ENCODE data around the gene FGF21. TPM values are rescaled to one million over a fixed set of nuclear protein-coding genes. Genes with fewer than 3 reads are reported as not detected.

Gene FGF21
- total RNA-seq, 1 donor from 2014 or later = not detected

DNA sequence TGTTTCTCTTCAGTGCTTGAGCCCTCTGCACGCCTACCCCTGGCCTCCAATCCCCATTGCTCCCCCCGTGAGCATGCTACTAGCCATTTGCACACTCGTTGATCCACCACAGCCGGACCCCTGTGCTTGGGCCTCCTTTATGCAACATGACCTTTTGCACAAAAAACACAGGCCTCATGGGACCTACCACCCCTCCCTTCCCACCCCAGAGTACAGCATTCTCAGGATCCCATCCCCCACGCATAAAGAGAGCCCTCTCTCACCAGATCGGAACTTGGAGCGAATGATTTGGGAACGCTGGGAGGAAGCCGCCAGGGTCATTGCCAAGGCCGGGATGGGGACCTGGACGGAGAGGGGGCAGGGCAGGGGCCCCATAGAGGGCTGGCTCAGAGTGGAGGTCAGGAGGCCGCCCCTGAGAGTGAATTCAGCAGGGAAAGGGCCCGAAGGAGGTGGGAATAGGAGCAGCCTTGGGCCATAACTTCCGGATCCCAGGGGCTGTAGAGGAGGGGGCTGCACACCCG is 36.6 kb upstream of the FGF21 start:
- Mint-ChIP-seq H3K27me3 (ENCODE audit: unreplicated experiment) (peaks cover 20% of the 10 kb centered on the region), H3K4me3 (ENCODE audit: unreplicated experiment) (peak overlapping the region; percentile 72), H3K9me3 (ENCODE audit: unreplicated experiment) (no peaks in the 10 kb centered on the region), H3K27ac (ENCODE audit: unreplicated experiment) (peak overlapping the region; percentile 76), H3K4me1 (ENCODE audit: unreplicated experiment) (peaks cover 23% of the 10 kb centered on the region), H3K36me3 (ENCODE audit: low read depth, unreplicated experiment) (peaks cover 20% of the 10 kb centered on the region)
- TF ChIP-seq, protein P1, sequence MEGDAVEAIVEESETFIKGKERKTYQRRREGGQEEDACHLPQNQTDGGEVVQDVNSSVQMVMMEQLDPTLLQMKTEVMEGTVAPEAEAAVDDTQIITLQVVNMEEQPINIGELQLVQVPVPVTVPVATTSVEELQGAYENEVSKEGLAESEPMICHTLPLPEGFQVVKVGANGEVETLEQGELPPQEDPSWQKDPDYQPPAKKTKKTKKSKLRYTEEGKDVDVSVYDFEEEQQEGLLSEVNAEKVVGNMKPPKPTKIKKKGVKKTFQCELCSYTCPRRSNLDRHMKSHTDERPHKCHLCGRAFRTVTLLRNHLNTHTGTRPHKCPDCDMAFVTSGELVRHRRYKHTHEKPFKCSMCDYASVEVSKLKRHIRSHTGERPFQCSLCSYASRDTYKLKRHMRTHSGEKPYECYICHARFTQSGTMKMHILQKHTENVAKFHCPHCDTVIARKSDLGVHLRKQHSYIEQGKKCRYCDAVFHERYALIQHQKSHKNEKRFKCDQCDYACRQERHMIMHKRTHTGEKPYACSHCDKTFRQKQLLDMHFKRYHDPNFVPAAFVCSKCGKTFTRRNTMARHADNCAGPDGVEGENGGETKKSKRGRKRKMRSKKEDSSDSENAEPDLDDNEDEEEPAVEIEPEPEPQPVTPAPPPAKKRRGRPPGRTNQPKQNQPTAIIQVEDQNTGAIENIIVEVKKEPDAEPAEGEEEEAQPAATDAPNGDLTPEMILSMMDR (IDR thresholded peaks at IDR 0.05; ENCODE audit: unreplicated experiment) = no peak
- no peak for DNase-seq (ENCODE audit: low spot score)

DNA sequence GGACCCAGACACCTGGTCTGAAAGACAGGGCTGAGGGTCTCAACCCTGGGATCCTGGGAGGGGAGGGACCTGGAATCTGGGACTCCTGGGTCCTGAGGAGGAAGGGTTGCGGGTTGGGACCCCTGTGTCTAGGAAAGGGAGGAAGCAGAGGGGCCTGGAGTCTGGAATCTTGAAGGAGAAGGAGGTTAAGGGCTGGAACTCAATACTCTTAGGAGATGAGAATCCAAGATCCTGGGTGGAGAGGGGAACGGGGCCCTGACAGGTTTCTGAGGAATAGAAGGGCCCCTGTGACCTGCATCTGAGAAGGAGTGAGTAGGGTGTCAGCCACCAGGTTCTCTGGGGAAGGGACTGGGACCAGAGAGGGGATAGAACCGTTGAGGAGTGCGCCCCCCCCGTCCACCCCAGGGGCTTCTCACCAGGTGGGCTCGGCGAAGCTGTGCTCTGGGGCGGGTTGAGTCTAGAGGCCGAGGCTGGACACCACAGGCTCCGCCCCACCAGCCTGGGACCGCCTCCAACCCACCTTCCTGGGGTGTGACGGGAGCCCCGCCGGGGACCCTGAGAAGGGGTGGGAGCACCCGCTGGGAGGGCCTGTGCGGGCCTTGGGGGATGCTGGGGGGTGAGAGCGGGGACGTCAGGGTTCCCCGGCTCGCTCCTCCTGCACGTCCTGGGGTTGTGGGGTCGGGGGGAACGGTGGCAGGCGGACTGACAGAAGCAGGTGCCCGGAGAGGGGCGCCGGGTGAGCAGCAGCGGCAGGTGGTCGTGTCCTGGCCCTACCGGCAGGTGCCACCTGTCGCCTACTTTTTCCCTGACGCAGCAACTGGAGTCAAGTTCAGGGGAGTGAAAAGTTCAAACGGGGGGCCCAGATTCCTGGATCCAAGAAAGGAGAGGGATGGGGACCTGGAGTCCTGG is 35.8 kb upstream of the FGF21 start, which contains the start of gene MAMSTR:
Gene MAMSTR (minus strand): TSS at position 463 of the 909 bp plus-strand sequence. CDS start 694 bp downstream, outside the sequence.
- no peak for DNase-seq (ENCODE audit: low spot score)

DNA sequence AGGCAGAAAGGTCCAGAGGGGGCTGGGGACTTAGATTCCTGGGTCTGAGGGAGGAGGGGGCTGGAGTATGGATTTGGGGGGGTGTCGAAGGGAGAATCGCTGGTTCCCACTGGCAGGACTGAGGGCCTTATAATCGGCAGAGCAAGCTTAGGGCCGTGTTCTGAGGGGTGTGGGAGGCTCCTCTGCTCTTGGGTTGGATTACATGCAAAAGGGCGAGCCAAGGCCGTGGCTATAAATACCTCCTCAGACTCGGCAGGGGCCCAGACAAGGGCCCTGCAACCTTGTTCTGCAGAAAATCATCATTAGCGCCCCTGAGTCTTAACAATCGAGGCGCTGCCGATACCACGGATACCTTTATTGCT is 35.1 kb upstream of the FGF21 start:
- TF ChIP-seq, protein P1 (IDR thresholded peaks at IDR 0.05; ENCODE audit: unreplicated experiment) = no peak
- peaks cover 28% of the 10 kb centered on the region for H3K27me3 Mint-ChIP-seq (ENCODE audit: unreplicated experiment)
- H3K4me3 Mint-ChIP-seq (ENCODE audit: unreplicated experiment) = no peak overlapping the region
- DNase-seq (ENCODE audit: low spot score) = no peak
- H3K9me3 Mint-ChIP-seq (ENCODE audit: unreplicated experiment) = no peaks in the 10 kb centered on the region
- H3K36me3 Mint-ChIP-seq (ENCODE audit: low read depth, unreplicated experiment) = peaks cover 29% of the 10 kb centered on the region
- peaks cover 32% of the 10 kb centered on the region for H3K4me1 Mint-ChIP-seq (ENCODE audit: unreplicated experiment)
- H3K27ac Mint-ChIP-seq (ENCODE audit: unreplicated experiment) = no peak overlapping the region

More for the DNA sequence above, 35.8 kb upstream of the FGF21 start, which contains the start of gene MAMSTR:
- Mint-ChIP-seq H3K27ac (ENCODE audit: unreplicated experiment) (peak within 1 kb of the TSS; percentile 76), H3K4me1 (ENCODE audit: unreplicated experiment) (peaks cover 29% of the 10 kb centered on the region), H3K9me3 (ENCODE audit: unreplicated experiment) (no peaks in the 10 kb centered on the region), H3K36me3 (ENCODE audit: low read depth, unreplicated experiment) (peaks cover 22% of the 10 kb centered on the region), H3K4me3 (ENCODE audit: unreplicated experiment) (peak within 1 kb of the TSS; percentile 72), H3K27me3 (ENCODE audit: unreplicated experiment) (peaks cover 23% of the 10 kb centered on the region)
- TF ChIP-seq, protein P1 (IDR thresholded peaks at IDR 0.05; ENCODE audit: unreplicated experiment) = no peak

DNA sequence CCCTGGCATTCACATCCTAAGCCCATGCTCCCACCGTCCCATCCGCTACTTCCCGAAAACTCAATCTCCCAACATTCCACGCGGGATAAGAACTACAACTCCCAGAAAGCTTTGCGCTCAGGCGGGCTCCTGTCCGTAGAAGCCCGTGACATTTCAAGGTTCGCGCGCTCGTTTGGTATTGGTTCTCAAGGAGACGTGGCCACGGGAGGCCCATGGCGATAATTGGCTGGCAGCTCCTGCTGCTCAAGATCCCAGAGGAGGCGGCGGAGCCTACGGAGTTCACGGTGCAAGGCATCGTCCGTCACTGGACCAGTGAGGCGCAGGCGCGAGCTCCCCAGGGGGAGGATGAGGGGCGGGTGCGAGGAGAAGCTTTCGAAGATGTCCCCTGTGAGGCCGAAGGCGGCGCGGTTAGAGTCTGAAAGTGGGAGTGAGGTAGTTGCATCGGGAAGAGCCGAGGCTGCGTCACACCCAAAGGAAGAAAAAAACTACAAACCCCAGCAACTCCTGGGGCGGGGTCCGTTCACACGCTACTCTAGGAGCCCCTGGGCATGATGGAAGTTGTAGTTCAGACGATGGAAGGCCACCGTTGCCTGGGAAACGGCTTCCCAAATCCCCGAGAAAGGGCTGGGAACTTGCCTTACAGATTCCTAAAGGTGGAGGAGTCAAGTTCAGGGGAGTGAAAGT is 34.6 kb upstream of the FGF21 start:
- peak; percentile 49 for DNase-seq (ENCODE audit: low spot score)
- Mint-ChIP-seq H3K4me3 (ENCODE audit: unreplicated experiment) (peak overlapping the region; percentile 47), H3K36me3 (ENCODE audit: low read depth, unreplicated experiment) (peaks cover 34% of the 10 kb centered on the region), H3K27me3 (ENCODE audit: unreplicated experiment) (peaks cover 31% of the 10 kb centered on the region), H3K9me3 (ENCODE audit: unreplicated experiment) (no peaks in the 10 kb centered on the region), H3K4me1 (ENCODE audit: unreplicated experiment) (peaks cover 37% of the 10 kb centered on the region), H3K27ac (ENCODE audit: unreplicated experiment) (peak overlapping the region; percentile 36)
- TF ChIP-seq, protein P1 (IDR thresholded peaks at IDR 0.05; ENCODE audit: unreplicated experiment) = no peak
